Erythroblast (primary cell): ENCODE measurements around the gene FAM136A.

ENCODE experiments used
- GATA1 ChIP-seq: IDR thresholded peaks from 2 replicates; pipeline ENCODE4 v1.6.1; 2011; ENCODE audit warnings: low read depth, mild to moderate bottlenecking, control low read depth, low read length, moderate library complexity
- POLR2A ChIP-seq: IDR thresholded peaks from 2 replicates; pipeline ENCODE4 v1.6.1; 2011; ENCODE audit warnings: mild to moderate bottlenecking, low read length

- no peak for TF ChIP-seq POLR2A
- no peak for TF ChIP-seq GATA1
Measured at GRCh38 chr2:70336552-70336951, 34.7 kb upstream of the FAM136A start.
